ENCODE data around the gene SLC13A4.
"Not testable (repeated sequence)": the region's sequence is repeated elsewhere in the genome, so short reads cannot be mapped to it uniquely, and the experiment has no call there.

SLC13A4 gene, protein sequence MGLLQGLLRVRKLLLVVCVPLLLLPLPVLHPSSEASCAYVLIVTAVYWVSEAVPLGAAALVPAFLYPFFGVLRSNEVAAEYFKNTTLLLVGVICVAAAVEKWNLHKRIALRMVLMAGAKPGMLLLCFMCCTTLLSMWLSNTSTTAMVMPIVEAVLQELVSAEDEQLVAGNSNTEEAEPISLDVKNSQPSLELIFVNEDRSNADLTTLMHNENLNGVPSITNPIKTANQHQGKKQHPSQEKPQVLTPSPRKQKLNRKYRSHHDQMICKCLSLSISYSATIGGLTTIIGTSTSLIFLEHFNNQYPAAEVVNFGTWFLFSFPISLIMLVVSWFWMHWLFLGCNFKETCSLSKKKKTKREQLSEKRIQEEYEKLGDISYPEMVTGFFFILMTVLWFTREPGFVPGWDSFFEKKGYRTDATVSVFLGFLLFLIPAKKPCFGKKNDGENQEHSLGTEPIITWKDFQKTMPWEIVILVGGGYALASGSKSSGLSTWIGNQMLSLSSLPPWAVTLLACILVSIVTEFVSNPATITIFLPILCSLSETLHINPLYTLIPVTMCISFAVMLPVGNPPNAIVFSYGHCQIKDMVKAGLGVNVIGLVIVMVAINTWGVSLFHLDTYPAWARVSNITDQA

GRCh38 chr7:135728136-135728669, at the start of gene SLC13A4:
Gene SLC13A4 (minus strand): TSS chr7:135728186. CDS start chr7:135727496, 690 bp downstream.
- DNase-seq (ENCODE audit: low read depth in 2 of 3, low spot score in 2 of 3) = no peak

- DNase-seq (ENCODE audit: low read depth in 2 of 3, low spot score in 2 of 3) = not testable (repeated sequence)
Observed at GRCh38 chr7:135775915-135776314, 47.9 kb upstream of the SLC13A4 start.

GRCh38 chr7:135775230-135775629, 47.2 kb upstream of the SLC13A4 start:
- DNase-seq (ENCODE audit: low read depth in 2 of 3, low spot score in 2 of 3) = no peak

DNA sequence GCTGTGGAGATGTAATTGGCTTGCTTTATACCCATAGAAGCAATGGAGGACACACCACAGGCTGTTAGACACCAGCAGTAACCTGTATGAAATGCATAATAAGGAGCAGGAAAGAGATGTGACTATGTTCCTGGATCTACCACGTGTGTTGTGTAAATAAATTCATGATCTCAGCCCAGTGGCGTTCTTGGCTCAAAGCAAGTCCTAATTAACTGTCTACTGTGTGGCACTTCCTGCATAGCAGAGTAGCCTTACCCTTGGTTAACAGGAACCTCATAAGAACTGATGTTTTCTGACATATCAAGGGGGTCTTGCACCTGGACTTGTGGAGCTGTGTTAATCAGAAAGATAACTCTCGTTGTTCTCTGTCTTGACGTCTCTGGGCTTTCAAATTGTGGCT, 46.3 kb upstream of the SLC13A4 start:
- no peak for DNase-seq (ENCODE audit: low read depth in 2 of 3, low spot score in 2 of 3)

DNA sequence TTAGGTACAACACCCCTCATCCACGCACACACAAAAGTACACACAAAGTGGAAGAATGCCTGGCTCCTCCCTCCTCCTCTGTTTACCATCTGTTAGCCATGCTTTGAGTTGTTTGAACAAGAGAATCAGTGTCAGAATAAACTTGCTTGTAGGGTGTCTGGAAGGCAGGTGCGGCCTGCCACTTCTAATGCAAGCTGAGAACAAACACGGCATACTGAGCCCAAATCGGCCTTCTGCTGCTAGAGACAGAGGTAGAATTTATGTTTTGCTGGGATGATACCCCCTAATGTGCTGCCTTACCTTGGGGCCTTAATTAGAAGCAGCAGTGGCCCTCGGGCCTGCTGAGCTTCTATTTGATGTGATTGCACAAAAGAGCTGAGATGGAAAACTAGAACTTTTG, 45.5 kb upstream of the SLC13A4 start:
- DNase-seq (ENCODE audit: low read depth in 2 of 3, low spot score in 2 of 3) = no peak

DNA sequence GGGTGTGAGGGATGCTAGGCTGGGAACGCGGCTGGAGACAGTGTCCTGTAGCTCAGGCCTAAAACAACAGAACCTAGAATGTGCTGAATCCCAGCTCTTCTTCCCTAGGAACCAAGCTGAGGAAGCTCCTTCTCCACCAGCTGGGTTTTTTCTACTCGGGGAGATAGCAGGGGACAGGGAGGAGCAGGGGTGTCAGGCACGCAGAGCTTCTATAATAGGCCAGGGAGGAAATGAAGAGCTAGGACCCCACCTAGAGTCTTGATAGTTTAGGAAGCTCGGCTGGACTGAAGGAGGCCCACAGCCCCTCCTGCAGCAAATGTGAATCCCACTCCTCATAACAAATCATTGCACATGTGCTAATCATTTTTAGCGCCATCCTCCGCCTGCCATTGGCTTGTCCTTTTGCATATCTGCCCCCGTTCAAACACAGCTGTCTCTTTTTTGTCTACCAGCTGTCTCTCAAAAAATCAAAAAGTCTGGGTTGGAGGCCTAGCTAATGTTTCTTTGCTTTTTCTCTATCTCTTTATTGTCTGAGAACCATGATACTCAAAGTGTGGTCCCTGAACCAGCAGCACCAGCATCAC, 44.7 kb upstream of the SLC13A4 start:
- no peak for DNase-seq (ENCODE audit: low read depth in 2 of 3, low spot score in 2 of 3)

DNA sequence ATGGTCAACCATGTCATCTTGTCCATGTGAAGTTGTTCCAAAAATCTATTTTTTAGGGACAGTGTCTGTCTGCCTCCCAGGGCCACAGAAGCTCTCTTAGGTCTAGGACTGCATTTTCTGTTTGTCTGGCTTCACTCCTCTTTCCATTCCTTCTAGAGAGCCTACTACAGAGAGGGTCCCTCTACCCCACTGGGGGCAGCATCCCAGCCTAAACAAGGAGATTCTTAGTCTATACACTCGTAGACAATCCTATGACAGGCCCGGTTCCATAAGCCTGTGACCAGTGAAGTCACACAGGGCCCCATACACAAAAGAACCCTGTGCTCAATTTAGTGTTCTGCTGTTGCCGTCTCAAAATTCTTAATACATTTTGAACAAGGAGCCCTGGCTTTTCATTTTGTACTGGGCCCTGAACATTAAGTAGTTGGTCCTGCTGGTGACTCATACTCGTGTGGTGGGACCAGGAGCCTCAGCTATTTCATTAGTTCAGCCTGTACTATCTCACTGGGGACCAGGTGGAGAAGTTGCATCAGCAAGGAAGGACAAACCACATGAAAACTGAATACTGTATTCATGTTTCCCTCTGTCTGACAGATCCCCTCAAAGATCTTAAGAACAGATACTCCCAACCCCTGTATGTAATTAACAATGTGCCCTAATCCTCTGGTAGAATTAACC, 44.1 kb upstream of the SLC13A4 start:
- no peak for DNase-seq (ENCODE audit: low read depth in 2 of 3, low spot score in 2 of 3)

GRCh38 chr7:135771051-135771450, 43.1 kb upstream of the SLC13A4 start:
- DNase-seq (ENCODE audit: low read depth in 2 of 3, low spot score in 2 of 3) = no peak

- DNase-seq (ENCODE audit: low read depth in 2 of 3, low spot score in 2 of 3) = no peak
Observed at GRCh38 chr7:135770139-135770710, 42.2 kb upstream of the SLC13A4 start.

DNA sequence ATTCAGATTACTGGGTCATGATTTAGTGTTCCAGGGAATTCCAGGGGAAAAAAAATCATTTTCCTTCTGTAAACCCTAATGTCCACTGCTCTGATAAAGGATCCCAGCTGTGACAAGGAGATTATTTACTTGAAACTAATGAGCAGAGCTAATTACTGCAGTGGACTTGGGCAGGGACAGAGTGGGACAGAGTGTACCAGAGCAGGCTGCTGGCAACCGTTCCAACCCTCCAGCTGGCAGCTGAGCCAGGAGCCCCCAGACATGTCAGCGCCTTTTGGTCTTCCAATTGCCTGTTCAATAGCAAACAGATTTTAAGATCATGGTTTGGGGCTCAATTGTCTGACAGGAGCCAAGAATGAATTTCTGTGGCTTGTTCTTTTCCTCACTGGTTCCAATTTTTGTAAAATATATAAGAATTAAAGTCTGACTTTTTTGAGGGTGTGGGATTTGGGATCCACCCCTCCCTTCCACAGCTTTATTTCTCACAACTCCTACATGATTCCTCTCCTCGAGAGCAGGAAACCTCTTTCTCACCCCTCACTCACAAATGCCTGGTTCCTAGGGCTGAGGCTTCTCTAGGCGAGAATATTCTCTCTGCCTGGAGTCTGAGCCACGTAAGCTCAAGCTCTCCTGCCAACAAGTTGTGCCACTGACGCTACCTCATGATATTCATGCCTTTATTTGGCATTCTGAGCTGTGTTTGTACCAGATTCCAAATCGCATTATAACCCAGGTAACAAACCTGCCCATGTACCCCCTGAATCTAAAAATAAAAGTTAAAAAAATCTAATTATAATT, 41.2 kb upstream of the SLC13A4 start:
- DNase-seq (ENCODE audit: low read depth in 2 of 3, low spot score in 2 of 3) = no peak

GRCh38 chr7:135768467-135768866, 40.5 kb upstream of the SLC13A4 start:
- no peak for DNase-seq (ENCODE audit: low read depth in 2 of 3, low spot score in 2 of 3)

DNA sequence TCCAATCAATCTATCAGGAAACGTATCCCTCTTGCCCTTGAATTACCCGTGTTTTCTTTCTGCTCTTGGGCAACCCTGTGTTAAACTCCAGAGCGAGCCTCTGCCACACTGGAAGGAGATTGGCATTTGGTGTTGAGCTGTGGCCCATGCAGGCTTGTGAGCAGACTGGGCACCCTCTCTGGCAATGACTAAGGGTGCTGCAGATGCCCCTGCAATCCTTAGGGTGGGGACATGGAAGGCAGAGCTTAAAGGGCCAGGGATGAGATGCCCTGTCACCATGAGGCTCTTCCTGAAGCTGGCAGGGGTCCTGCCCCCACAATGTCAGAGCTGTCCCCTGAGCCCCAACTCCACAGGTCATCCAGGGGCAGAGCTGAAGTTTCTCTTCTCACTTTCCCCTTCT, 40.1 kb upstream of the SLC13A4 start:
- DNase-seq (ENCODE audit: low read depth in 2 of 3, low spot score in 2 of 3) = no peak

- no peak for DNase-seq (ENCODE audit: low read depth in 2 of 3, low spot score in 2 of 3)
Observed at GRCh38 chr7:135763261-135763660, 35.3 kb upstream of the SLC13A4 start.

DNA sequence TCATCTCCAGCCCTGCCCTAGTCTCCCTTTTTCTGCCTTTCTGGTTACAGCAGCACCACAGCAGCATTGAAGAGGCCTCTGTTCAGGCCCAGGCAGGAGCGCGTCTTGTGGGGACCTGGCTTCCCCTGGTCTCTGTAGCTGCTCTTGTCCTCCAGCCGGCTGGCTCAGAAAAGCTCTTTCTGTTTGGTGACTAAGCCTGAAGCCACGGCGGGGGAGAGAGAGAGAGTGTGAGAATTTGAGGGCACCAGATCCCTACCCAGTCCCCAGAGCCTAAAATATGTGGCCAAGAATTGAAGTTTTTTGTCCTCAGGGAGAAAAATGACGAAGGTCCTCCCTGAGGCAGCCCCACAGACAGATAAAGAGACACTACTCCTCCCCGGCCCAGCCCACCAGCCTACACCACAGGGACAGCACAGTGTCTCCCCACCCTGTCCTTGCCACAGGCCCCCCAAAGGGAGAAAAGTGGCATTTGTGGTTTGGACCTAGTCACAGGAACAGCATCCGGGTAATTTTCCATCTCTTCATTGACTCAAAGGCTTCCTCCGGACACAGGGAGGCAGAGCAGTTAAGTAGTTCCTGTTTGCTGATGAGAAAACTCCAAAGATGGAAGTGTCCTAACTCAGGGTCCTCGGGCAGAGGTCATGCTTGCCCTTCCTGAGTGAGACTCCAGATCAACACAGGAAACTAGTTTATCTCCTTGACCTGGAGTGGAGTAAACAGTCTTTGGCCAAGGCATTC, 33.9 kb upstream of the SLC13A4 start:
- no peak for DNase-seq (ENCODE audit: low read depth in 2 of 3, low spot score in 2 of 3)

DNA sequence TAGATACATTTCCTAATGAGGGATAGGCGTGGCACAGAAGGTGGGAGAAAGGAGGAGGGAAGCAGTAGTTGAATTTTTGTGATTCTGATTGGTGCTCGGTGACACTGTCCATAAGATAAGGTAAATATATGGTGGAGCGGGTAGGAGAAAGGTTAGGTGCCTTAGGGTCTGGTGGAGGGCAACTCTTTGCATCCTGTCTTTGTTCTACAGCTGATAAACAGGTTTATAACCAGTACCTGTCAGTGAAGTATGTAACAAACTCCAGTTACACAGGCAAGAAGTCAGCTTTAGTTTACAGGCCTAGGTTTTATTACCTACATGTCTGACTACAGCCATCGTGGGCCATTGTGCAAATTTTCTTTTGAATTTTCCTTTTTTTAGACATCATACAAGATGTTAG, 31.5 kb upstream of the SLC13A4 start:
- DNase-seq (ENCODE audit: low read depth in 2 of 3, low spot score in 2 of 3) = no peak

DNA sequence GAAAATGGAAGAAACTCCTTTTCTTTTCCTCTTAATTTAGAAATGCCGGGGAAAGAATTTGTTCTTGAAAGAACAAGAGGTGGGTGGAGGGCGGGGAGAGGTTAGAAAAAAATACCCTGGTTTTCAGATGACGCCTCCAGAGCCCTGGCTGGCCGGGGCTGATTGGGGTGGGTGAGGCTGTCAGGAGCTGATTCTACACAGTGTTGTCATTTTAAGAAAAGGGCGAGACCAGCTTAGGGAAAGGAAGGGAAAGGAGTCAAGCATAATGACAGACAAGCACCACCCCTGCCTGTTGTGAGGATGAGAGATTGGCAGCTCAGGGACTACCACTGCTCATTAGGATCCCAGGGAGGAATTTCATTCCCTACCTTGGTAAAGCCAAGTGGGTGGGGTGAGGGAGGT, 30.5 kb upstream of the SLC13A4 start:
- no peak for DNase-seq (ENCODE audit: low read depth in 2 of 3, low spot score in 2 of 3)

- DNase-seq (ENCODE audit: low read depth in 2 of 3, low spot score in 2 of 3) = no peak
Observed at GRCh38 chr7:135757719-135758411, 29.9 kb upstream of the SLC13A4 start.

DNA sequence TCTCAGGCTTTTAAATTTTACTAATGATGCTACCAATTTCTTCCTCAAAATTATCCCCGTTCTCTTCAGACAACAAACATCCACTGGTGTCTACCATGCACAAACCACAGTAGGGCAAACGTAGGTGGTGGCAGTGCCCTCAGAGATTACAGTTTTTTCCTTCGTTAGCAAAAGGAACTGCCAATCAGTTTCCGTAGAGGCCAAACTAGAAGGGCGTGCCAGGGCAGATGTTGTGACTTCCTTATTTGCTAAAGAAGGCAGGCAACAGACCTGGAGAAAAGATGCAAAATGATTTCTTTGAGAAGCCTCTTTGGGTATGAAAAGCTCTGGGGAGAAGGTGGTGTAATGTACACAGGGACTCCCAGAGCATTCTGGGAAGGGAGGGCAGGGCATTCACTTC, 28.2 kb upstream of the SLC13A4 start:
- DNase-seq (ENCODE audit: low read depth in 2 of 3, low spot score in 2 of 3) = no peak

DNA sequence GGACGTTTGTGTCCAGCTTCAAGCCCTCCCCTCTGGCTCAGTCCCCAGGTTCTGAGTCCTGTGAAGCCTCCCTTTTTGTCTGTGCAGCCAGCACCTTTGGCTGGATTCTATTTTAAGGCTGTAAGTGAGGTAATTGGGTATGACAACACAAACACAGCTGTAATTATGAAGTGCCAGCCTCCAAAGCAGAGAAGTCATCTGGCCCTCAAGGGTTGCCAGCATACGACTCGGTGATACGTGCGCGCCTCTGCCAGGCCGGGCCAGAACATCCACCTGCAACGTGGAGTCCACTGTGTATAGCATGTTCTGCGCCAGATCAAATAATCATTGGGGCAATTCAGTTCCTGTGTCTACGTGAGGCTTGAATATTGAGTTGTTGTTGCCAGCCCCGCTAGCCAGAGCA, 27.4 kb upstream of the SLC13A4 start:
- no peak for DNase-seq (ENCODE audit: low read depth in 2 of 3, low spot score in 2 of 3)

All from activated CD8-positive, alpha-beta memory T cell treated with anti-CD3 and anti-CD28 coated beads for 48 hours (primary cell).